ENCODE results near the gene MUC16.

The MUC16 gene

GRCh38 chr19:9000933-9001332 is 9.3 kb downstream of the MUC16 start:
- DNase-seq, result no peak

GRCh38 chr19:8988204-8988603 is 22.0 kb downstream of the MUC16 start:
- DNase-seq, result no peak

GRCh38 chr19:8986296-8986695 is 23.9 kb downstream of the MUC16 start:
- DNase-seq, result no peak

GRCh38 chr19:8973501-8974091 is 36.6 kb downstream of the MUC16 start:
- no peak for DNase-seq

GRCh38 chr19:8965887-8966286 is 44.3 kb downstream of the MUC16 start:
- no peak for DNase-seq
